HepG2 (cell line): ENCODE measurements around the gene RPS6KC1. TPM values are rescaled to one million over a fixed set of nuclear protein-coding genes. Genes with fewer than 3 reads are reported as not detected.

Experiments
- ATF2 ChIP-seq: sonication (generic); formaldehyde crosslinking; IDR thresholded peaks from 2 replicates; pipeline ENCODE4 v1.4.0; 2020; ENCODE audit warnings: missing genetic modification reagents
- HOXA7 ChIP-seq: sonication (generic); formaldehyde crosslinking; IDR thresholded peaks from 2 replicates; pipeline ENCODE4 v1.8.1; 2022; ENCODE audit warnings: mild to moderate bottlenecking, missing genetic modification reagents, moderate library complexity
- ZFY ChIP-seq: sonication (generic); formaldehyde crosslinking; IDR thresholded peaks from 2 replicates; pipeline ENCODE4 v1.4.0; 2020; ENCODE audit warnings: missing genetic modification reagents
- ZNF142 ChIP-seq: sonication (generic); formaldehyde crosslinking; IDR thresholded peaks from 2 replicates; pipeline ENCODE4 v1.4.0; 2020; ENCODE audit warnings: missing genetic modification reagents
- ZNF263 ChIP-seq: sonication (generic); formaldehyde crosslinking; IDR thresholded peaks from 2 replicates; pipeline ENCODE4 v1.4.0; 2020; ENCODE audit warnings: missing genetic modification reagents
- ZNF407 ChIP-seq: sonication (generic); formaldehyde crosslinking; IDR thresholded peaks from one replicate; pipeline ENCODE4 v1.5.1; 2020; ENCODE audit warnings: mild to moderate bottlenecking, missing genetic modification reagents; ENCODE audit errors: not compliant biosample characterization
- ZNF460 ChIP-seq: sonication (generic); formaldehyde crosslinking; IDR thresholded peaks from 2 replicates; pipeline ENCODE4 v1.5.1; 2020; ENCODE audit warnings: missing genetic modification reagents, mild to moderate bottlenecking, borderline replicate concordance
- ZNF562 ChIP-seq: sonication (generic); formaldehyde crosslinking; IDR thresholded peaks from 2 replicates; pipeline ENCODE4 v1.8.0; 2022; ENCODE audit warnings: missing genetic modification reagents, borderline replicate concordance
- ZNF7 ChIP-seq: IDR thresholded peaks from 2 replicates; pipeline ENCODE4 v1.6.1; 2016; ENCODE audit warnings: missing biosample characterization, missing genetic modification reagents
- ZNF773 ChIP-seq: sonication (generic); formaldehyde crosslinking; IDR thresholded peaks from 2 replicates; pipeline ENCODE4 v1.4.0; 2020; ENCODE audit warnings: missing genetic modification reagents, borderline replicate concordance
- ZNF784 ChIP-seq: sonication (generic); formaldehyde crosslinking; IDR thresholded peaks from 2 replicates; pipeline ENCODE4 v1.5.1; 2020; ENCODE audit warnings: missing genetic modification reagents, mild to moderate bottlenecking, borderline replicate concordance
- polyA plus RNA-seq, 8 experiments: library from polyadenylated mRNA; depleted of rRNA in 3 of 8; stranded (reverse) in 7 of 8; unstranded in 1 of 8; fragments of >200 nt; fragmentation: Illumina TruSeq in 4 of 8; extraction: Trizol in 4 of 8; gene quantifications; 2 replicates each; pipeline versions ENCODE4 v1.2.1 to v1.2.3, GENCODE V29; 2011 to 2016; ENCODE audit warnings: low read depth in 4 of 8, missing spikeins in 1 of 8, mixed read lengths in 1 of 8; ENCODE audit not compliant: insufficient read depth in 1 of 8
- total RNA-seq, 5 experiments: library from RNA; depleted of rRNA; stranded (reverse); fragments of >200 nt; fragmentation: Illumina TruSeq; extraction: Trizol; gene quantifications; 2 replicates each; pipeline ENCODE4 v1.2.3, GENCODE V29; 2016; ENCODE audit warnings: low read depth in 1 of 5

The RPS6KC1 gene
- total and polyA plus RNA-seq, 2 of the 13 experiments (the other 11 are each of a cell fraction or from before 2014, with no cell fraction given): 11.0 to 25.2 TPM

GRCh38 chr1:213051127-213051880 lies at the start of gene RPS6KC1 (continued):
- TF ChIP-seq ZNF407 (CRISPR knock-in tag): peak; percentile 85
- TF ChIP-seq ZNF263 (CRISPR knock-in tag): no peak
- no peak for TF ChIP-seq ZNF142 (CRISPR knock-in tag)
- peak; percentile 53 for TF ChIP-seq ZFY (CRISPR knock-in tag)
- TF ChIP-seq ZNF460 (CRISPR knock-in tag): no peak; the same call in 1 of the 2 replicates
- no peak for TF ChIP-seq ZNF7 (CRISPR knock-in tag)
- no peak; the same call in none of the 2 replicates for TF ChIP-seq ATF2
- TF ChIP-seq HOXA7 (CRISPR knock-in tag): no peak
- no peak for TF ChIP-seq ZNF773 (CRISPR knock-in tag)
- TF ChIP-seq ZNF784 (CRISPR knock-in tag): no peak
- TF ChIP-seq ZNF562 (CRISPR knock-in tag): no peak
